ENCODE data around the gene CEP97. TPM values are rescaled to one million over a fixed set of nuclear protein-coding genes. Genes with fewer than 3 reads are reported as not detected.
"Not testable (repeated sequence)": the region's sequence is repeated elsewhere in the genome, so short reads cannot be mapped to it uniquely, and the experiment has no call there.

CEP97 gene
- total RNA-seq, 4 donors from 2014 or later = 3.0 to 6.7 (median 5.9) TPM

GRCh38 chr3:101677436-101678286, 46.8 kb upstream of the CEP97 start:
- WGBS, 2 donors = 34 to 38% methylated on average over 17 to 26 of the region's 29 CpGs
- peak overlapping the region; percentile 88 to 100 (median 92) for H3K4me3 ChIP-seq
- no peak for TF ChIP-seq CTCF (IDR thresholded peaks at IDR 0.05)
- TF ChIP-seq POLR2A (IDR thresholded peaks at IDR 0.05) = no peak
- no peak for DNase-seq
- H3K36me3 ChIP-seq = peaks cover 23 to 38% (median 23%) of the 10 kb centered on the region in 3 donors
- peaks cover 15 to 59% (median 19%) of the 10 kb centered on the region in 3 donors for H3K4me1 ChIP-seq
- H3K27ac ChIP-seq = peak overlapping the region; percentile 98 to 100 (median 99)
- intact Hi-C loops (cut with DNase I) = no loop called here
- no peaks in the 10 kb centered on the region for H3K27me3 ChIP-seq
- no peaks in the 10 kb centered on the region for H3K9me3 ChIP-seq

GRCh38 chr3:101678837-101679236, 45.6 kb upstream of the CEP97 start:
- H3K27me3 ChIP-seq; H3K4me3 ChIP-seq; H3K9me3 ChIP-seq; intact Hi-C loops (cut with DNase I); H3K27ac ChIP-seq; DNase-seq: not testable (repeated sequence)
- peaks cover 19 to 59% (median 25%) of the 10 kb centered on the region in 3 donors for H3K4me1 ChIP-seq
- peaks cover 23 to 50% (median 24%) of the 10 kb centered on the region in 3 donors for H3K36me3 ChIP-seq
- WGBS, 2 donors = 52 to 66% methylated on average over 2 of the region's 2 CpGs

GRCh38 chr3:101680466-101680865, 43.9 kb upstream of the CEP97 start:
- Histone ChIP-seq H3K27me3 (no peaks in the 10 kb centered on the region), H3K36me3 (peaks cover 23 to 66% (median 30%) of the 10 kb centered on the region in 3 donors), H3K4me3 (no peak overlapping the region), H3K4me1 (peaks cover 24 to 59% (median 35%) of the 10 kb centered on the region in 3 donors), H3K27ac (no peak overlapping the region), H3K9me3 (no peaks in the 10 kb centered on the region)
- no peak for DNase-seq
- 90 to 95% methylated on average over 4 of the region's 4 CpGs for WGBS, 2 donors
- intact Hi-C loops (cut with DNase I) = loop anchor here (5.0 kb wide), 1 partner anchor 108 kb away; the partner anchor contains the start of gene PCNP
- TF ChIP-seq CTCF (IDR thresholded peaks at IDR 0.05) = no peak

GRCh38 chr3:101685050-101685400, 39.4 kb upstream of the CEP97 start:
- no peak for TF ChIP-seq POLR2A (IDR thresholded peaks at IDR 0.05)
- Histone ChIP-seq H3K9me3 (no peaks in the 10 kb centered on the region), H3K4me3 (peak overlapping the region; percentile 65 to 85 (median 73)), H3K4me1 (peaks cover 17 to 55% (median 21%) of the 10 kb centered on the region in 3 donors), H3K27ac (peak overlapping the region; percentile 92 to 97 (median 96)), H3K27me3 (no peaks in the 10 kb centered on the region), H3K36me3 (peaks cover 23 to 54% (median 30%) of the 10 kb centered on the region in 3 donors)
- intact Hi-C loops (cut with DNase I) = no loop called here
- DNase-seq = no peak

GRCh38 chr3:101685870-101686307, 38.5 kb upstream of the CEP97 start:
- WGBS, 2 donors = 2% methylated on average over 10 of the region's 11 CpGs
- H3K9me3 ChIP-seq = no peaks in the 10 kb centered on the region
- intact Hi-C loops (cut with DNase I) = no loop called here
- H3K27me3 ChIP-seq = no peaks in the 10 kb centered on the region
- H3K4me3 ChIP-seq = peak overlapping the region; percentile 65 to 85 (median 73)
- H3K4me1 ChIP-seq = peaks cover 17 to 56% (median 21%) of the 10 kb centered on the region in 3 donors
- DNase-seq = no peak
- TF ChIP-seq POLR2A (IDR thresholded peaks at IDR 0.05) = no peak
- no peak for TF ChIP-seq CTCF (IDR thresholded peaks at IDR 0.05)
- peak overlapping the region; percentile 92 to 97 (median 96) for H3K27ac ChIP-seq
- H3K36me3 ChIP-seq = peaks cover 18 to 46% (median 24%) of the 10 kb centered on the region in 3 donors
